Karpas-422 (cell line): ENCODE results near the gene EPB42. TPM values are rescaled to one million over a fixed set of nuclear protein-coding genes. Genes with fewer than 3 reads are reported as not detected.

ENCODE experiments used
- DNase-seq: peaks from one replicate; pipeline ENCODE4 v3.0.0-alpha.2; 2015
- H2AFZ ChIP-seq: fragments of 200-600 bp; sonication (generic); 2 replicates; pipeline ENCODE4 v1.6.1; 2014; ENCODE audit warnings: antibody characterized with exemption, low read length, mixed read lengths
- H3K27ac ChIP-seq: fragments of 200-600 bp; sonication (generic); 2 replicates; pipeline ENCODE4 v1.5.1; 2014; ENCODE audit warnings: mild to moderate bottlenecking, low read length, moderate library complexity
- H3K27me3 ChIP-seq: fragments of 200-600 bp; sonication (generic); 2 replicates; pipeline ENCODE4 v1.6.1; 2014; ENCODE audit warnings: low read length, mixed read lengths
- H3K36me3 ChIP-seq: fragments of 200-600 bp; sonication (generic); 2 replicates; pipeline ENCODE4 v1.6.1; 2014; ENCODE audit warnings: low read length, mixed read lengths; ENCODE audit not compliant: insufficient read depth
- H3K4me1 ChIP-seq: fragments of 200-600 bp; sonication (generic); 2 replicates; pipeline ENCODE4 v1.6.1; 2014; ENCODE audit warnings: mild to moderate bottlenecking, low read length, mixed read lengths
- H3K4me2 ChIP-seq: fragments of 200-600 bp; sonication (generic); 2 replicates; pipeline ENCODE4 v1.6.1; 2014; ENCODE audit warnings: low read length, low read depth, mild to moderate bottlenecking; ENCODE audit not compliant: poor library complexity, severe bottlenecking
- H3K4me3 ChIP-seq: fragments of 200-600 bp; sonication (generic); 2 replicates; pipeline ENCODE4 v1.5.1; 2014; ENCODE audit warnings: mild to moderate bottlenecking, antibody characterized with exemption, low read length, mixed read lengths
- H3K79me2 ChIP-seq: fragments of 200-600 bp; sonication (generic); 2 replicates; pipeline ENCODE4 v1.6.1; 2014; ENCODE audit warnings: mild to moderate bottlenecking, low read length, mixed read lengths
- H3K9ac ChIP-seq: fragments of 200-600 bp; sonication (generic); 2 replicates; pipeline ENCODE4 v1.6.0; 2014; ENCODE audit warnings: low read length
- H3K9me2 ChIP-seq: fragments of 200-600 bp; sonication (generic), shearing (Covaris generic); replicated peaks from 2 replicates; pipeline ENCODE4 v1.6.0; 2014; ENCODE audit warnings: mild to moderate bottlenecking, low read length, moderate library complexity; ENCODE audit not compliant: insufficient read depth
- H3K9me3 ChIP-seq: fragments of 300-700, 200-600 bp; sonication (generic); 2 replicates; pipeline ENCODE4 v1.6.1; 2014; ENCODE audit warnings: low read length, mixed read lengths
- H4K20me1 ChIP-seq: fragments of 200-600 bp; sonication (generic); 2 replicates; pipeline ENCODE4 v1.6.1; 2014; ENCODE audit warnings: mild to moderate bottlenecking, antibody characterized with exemption, low read length, low read depth; ENCODE audit not compliant: insufficient read depth
- total RNA-seq: library from RNA; depleted of rRNA; stranded (reverse); fragments of >200 nt; shearing (Covaris generic); gene quantifications from 2 replicates; pipeline ENCODE4 v1.2.3, GENCODE V29; 2014; ENCODE audit warnings: low replicate concordance

Gene EPB42
- total RNA-seq, 1 experiment from 2014 or later = not detected

- no peak overlapping the region for H3K27ac ChIP-seq
- no peak overlapping the region; the same call in 1 of the 2 replicates for H2AFZ ChIP-seq
- H3K36me3 ChIP-seq = no peaks in the 10 kb centered on the region
- H3K9ac ChIP-seq = no peak overlapping the region
- DNase-seq = no peak
- H3K9me3 ChIP-seq = no peaks in the 10 kb centered on the region
- no peaks in the 10 kb centered on the region for H3K27me3 ChIP-seq
- H3K9me2 ChIP-seq = no peaks in the 10 kb centered on the region
- H4K20me1 ChIP-seq = no peaks in the 10 kb centered on the region
- H3K4me1 ChIP-seq = no peaks in the 10 kb centered on the region
- H3K4me3 ChIP-seq = no peak overlapping the region
- no peak overlapping the region for H3K4me2 ChIP-seq
- H3K79me2 ChIP-seq = no peaks in the 10 kb centered on the region
Observed at GRCh38 chr15:43246261-43246774, 25.5 kb upstream of the EPB42 start.

DNA sequence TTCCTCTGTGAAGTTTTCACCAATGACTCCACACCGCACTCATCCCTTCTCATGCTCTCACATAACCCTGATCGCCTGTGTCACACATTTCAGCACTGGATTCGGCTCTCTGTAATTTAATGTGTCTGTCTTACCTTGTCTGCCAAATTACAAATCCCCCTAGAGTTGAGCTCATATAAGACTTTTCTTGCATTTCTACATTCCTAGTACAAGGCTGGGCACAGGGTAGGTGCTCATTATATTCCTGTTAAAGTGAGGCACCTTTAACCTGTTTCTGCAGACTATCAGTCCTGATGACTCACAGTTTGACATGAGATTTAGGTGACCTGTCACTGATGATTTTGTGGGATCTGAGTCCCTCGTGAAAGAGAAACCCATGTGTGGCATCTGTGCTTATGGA, 23.3 kb upstream of the EPB42 start:
- H3K4me3 ChIP-seq = no peak overlapping the region
- no peak overlapping the region for H3K4me2 ChIP-seq
- H3K9ac ChIP-seq = no peak overlapping the region
- no peak for DNase-seq
- H3K27me3 ChIP-seq = no peaks in the 10 kb centered on the region
- no peaks in the 10 kb centered on the region for H3K9me2 ChIP-seq
- no peaks in the 10 kb centered on the region for H4K20me1 ChIP-seq
- H3K79me2 ChIP-seq = no peaks in the 10 kb centered on the region
- no peaks in the 10 kb centered on the region for H3K36me3 ChIP-seq
- H3K4me1 ChIP-seq = no peaks in the 10 kb centered on the region
- H3K9me3 ChIP-seq = no peaks in the 10 kb centered on the region
- no peak overlapping the region for H3K27ac ChIP-seq
- no peak overlapping the region for H2AFZ ChIP-seq

DNA sequence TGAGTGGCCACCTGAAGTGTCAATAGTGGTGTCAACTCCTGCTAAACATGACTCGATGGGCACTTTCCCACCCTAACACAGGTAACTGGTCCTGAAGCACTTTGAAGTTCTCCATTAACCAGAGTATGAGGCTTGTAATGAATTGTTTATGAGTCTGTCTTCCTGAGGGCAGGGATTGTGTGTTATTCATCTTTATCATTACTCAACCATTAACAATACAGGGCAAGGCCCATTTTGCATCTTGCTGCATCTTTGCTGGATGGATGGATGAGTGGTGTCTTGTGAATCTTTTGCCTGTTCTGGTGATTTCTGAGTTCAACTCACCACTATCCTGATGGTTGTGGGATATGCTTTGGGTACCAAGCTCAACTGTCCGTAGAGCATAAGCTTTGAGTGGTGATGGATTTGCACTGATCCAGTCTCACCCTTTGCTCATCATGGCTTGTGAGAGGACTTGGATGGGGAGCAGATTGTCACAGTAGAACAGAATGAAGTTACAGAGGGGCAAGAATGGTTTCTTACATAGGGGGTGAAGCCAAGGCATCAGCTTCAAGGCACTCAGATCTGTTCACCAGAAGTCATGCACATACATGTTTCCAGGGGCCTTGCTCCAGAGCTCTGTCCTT, 22.3 kb upstream of the EPB42 start:
- no peak overlapping the region for H3K4me2 ChIP-seq
- no peaks in the 10 kb centered on the region for H3K9me2 ChIP-seq

DNA sequence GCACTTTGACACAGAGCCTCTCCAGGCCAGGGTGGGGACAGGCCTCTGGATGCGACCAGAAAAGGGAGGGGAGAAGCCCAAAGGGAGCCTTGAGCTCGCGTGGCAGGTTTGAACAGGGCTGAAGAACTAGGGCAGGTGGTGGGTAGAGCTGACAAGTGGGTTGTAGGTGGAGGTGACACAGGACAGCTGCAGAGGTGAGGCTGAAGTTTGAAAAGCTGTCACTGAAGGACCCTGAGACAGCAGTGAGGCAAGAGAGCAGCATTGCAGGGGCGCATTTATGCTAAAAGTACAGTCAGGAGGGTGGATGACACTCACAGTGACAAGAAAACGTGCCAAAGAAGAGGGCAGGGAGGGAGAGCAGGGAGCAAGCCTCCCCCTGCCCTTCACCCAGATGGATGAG, 21.8 kb upstream of the EPB42 start:
- Histone ChIP-seq H3K9me2 (no peaks in the 10 kb centered on the region), H3K36me3 (no peaks in the 10 kb centered on the region), H3K4me2 (no peak overlapping the region), H2AFZ (no peak overlapping the region), H3K9ac (no peak overlapping the region), H3K4me3 (no peak overlapping the region), H3K9me3 (no peaks in the 10 kb centered on the region), H3K4me1 (no peaks in the 10 kb centered on the region), H3K27me3 (no peaks in the 10 kb centered on the region), H4K20me1 (no peaks in the 10 kb centered on the region), H3K27ac (no peak overlapping the region), H3K79me2 (no peaks in the 10 kb centered on the region)
- no peak for DNase-seq

More for the DNA sequence above, 22.3 kb upstream of the EPB42 start:
- DNase-seq = no peak
- Histone ChIP-seq H2AFZ (no peak overlapping the region), H3K4me3 (no peak overlapping the region), H3K9ac (no peak overlapping the region), H3K9me3 (no peaks in the 10 kb centered on the region), H3K27ac (no peak overlapping the region), H4K20me1 (no peaks in the 10 kb centered on the region), H3K79me2 (no peaks in the 10 kb centered on the region), H3K4me1 (no peaks in the 10 kb centered on the region), H3K27me3 (no peaks in the 10 kb centered on the region), H3K36me3 (no peaks in the 10 kb centered on the region)

- H3K4me2 ChIP-seq = no peak overlapping the region
- H3K4me1 ChIP-seq = no peaks in the 10 kb centered on the region
- no peaks in the 10 kb centered on the region for H4K20me1 ChIP-seq
- H3K9me2 ChIP-seq = no peaks in the 10 kb centered on the region
- H2AFZ ChIP-seq = no peak overlapping the region
- no peaks in the 10 kb centered on the region for H3K79me2 ChIP-seq
- no peaks in the 10 kb centered on the region for H3K9me3 ChIP-seq
- H3K4me3 ChIP-seq = no peak overlapping the region
- no peak overlapping the region for H3K9ac ChIP-seq
- no peak overlapping the region for H3K27ac ChIP-seq
- no peak for DNase-seq
- H3K27me3 ChIP-seq = no peaks in the 10 kb centered on the region
- no peaks in the 10 kb centered on the region for H3K36me3 ChIP-seq
Observed at GRCh38 chr15:43241100-43241499, 20.3 kb upstream of the EPB42 start.

DNA sequence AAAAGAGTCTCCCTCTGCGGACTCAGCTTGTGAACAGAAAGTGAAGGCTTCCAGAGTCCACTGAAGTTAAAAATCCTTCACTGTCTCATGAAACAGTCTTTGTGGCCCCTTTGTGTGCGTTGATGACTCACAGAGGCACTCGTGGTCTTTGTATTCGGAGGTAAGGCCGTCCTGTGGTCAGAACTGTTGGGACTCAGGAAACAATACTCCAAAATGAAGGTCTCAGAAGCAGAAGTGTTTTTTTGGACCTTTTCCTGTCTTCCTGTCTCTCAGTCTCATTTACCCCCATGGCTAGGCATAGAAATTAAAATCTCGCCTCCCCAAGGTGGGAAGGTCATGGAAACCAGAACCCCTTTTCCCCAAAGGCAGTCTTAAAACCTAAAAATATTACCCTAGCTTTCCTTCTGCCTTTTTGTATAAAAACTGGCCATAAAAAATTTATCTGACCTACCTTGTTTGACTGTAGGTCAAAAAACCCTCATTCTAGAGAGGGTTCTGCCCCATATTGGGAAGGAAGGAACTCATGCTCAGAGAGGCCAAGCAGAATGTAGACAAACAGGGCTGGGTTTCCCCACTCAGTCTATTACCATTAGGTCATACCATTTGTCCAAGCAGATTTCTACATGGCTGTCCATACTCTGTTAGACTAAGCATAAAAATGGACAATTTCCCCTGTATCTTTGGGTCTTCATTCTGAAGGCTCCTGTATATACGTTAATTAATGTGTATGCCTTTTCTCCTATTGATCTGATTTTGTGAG, 19.1 kb upstream of the EPB42 start:
- H3K9me2 ChIP-seq = no peaks in the 10 kb centered on the region
- no peak overlapping the region for H3K27ac ChIP-seq
- H3K27me3 ChIP-seq = no peaks in the 10 kb centered on the region
- no peaks in the 10 kb centered on the region for H3K4me1 ChIP-seq
- H3K36me3 ChIP-seq = no peaks in the 10 kb centered on the region
- no peak overlapping the region for H3K9ac ChIP-seq
- H3K4me3 ChIP-seq = no peak overlapping the region
- H3K9me3 ChIP-seq = no peaks in the 10 kb centered on the region
- H3K4me2 ChIP-seq = no peak overlapping the region
- H4K20me1 ChIP-seq = no peaks in the 10 kb centered on the region
- no peaks in the 10 kb centered on the region for H3K79me2 ChIP-seq
- H2AFZ ChIP-seq = no peak overlapping the region
- DNase-seq = no peak

DNA sequence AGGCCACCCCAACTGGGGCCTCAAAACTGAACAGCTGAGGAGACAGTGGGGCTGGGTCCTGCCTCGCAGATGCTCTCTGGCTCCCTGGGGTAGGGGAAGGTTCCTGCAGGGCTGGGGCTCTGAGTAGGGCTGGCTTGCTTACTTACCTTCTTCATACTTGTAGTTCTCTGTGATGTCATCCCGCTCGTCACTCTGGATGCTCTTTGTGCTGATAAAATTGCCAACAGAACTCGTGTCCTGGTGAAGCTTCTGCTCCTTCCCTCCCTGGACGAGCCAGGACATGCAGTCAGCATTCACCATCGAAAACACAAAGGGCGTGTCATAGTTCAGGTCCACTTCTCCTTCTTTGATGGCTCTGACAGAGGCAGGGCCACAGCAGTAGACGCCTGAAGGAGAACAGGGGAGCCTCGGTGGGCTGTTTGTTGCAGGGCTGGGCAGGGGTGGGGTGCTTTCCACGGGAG, 17.9 kb upstream of the EPB42 start:
- H3K36me3 ChIP-seq = no peaks in the 10 kb centered on the region
- DNase-seq = no peak
- H3K79me2 ChIP-seq = no peaks in the 10 kb centered on the region
- H3K4me3 ChIP-seq = no peak overlapping the region
- no peaks in the 10 kb centered on the region for H3K27me3 ChIP-seq
- no peak overlapping the region for H3K4me2 ChIP-seq
- H4K20me1 ChIP-seq = no peaks in the 10 kb centered on the region
- no peak overlapping the region for H2AFZ ChIP-seq
- H3K9me2 ChIP-seq = no peaks in the 10 kb centered on the region
- no peak overlapping the region for H3K27ac ChIP-seq
- H3K9me3 ChIP-seq = no peaks in the 10 kb centered on the region
- H3K9ac ChIP-seq = no peak overlapping the region
- H3K4me1 ChIP-seq = no peaks in the 10 kb centered on the region

DNA sequence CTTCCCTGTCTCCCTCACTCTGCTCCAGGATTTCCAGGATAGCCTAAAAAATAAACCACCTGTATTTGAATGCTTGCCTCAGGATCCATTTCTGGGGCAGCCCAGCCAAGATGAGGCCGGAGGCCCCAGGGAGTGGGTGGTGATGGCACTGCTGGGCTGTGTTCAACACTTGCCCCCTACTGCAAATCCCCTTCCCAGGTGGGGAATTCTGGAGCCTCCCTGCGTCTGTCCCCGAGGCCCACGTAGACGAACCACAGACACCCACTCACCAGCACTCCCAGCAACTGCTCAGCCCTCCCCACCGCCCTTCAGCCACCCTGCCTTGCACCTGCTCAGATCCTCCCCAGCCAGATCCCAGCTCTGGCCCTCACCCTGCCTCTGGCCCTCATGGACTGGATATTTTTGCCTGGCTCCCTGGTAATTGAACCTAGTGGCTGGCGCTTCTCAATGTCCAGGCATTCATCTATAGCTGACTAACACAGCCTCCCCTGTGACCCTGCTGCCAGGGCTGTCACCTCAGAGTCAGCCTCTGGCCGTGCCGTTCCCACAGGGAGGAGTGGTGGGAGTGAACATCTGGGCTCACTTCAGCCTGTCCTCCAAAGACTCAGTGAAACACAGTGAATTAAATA, 17.1 kb upstream of the EPB42 start:
- no peak overlapping the region for H2AFZ ChIP-seq
- no peak overlapping the region for H3K4me3 ChIP-seq
- no peak overlapping the region for H3K9ac ChIP-seq
- H3K27me3 ChIP-seq = no peaks in the 10 kb centered on the region
- no peaks in the 10 kb centered on the region for H4K20me1 ChIP-seq
- no peaks in the 10 kb centered on the region for H3K9me2 ChIP-seq
- no peaks in the 10 kb centered on the region for H3K36me3 ChIP-seq
- H3K27ac ChIP-seq = no peak overlapping the region
- H3K4me2 ChIP-seq = no peak overlapping the region
- no peaks in the 10 kb centered on the region for H3K4me1 ChIP-seq
- H3K79me2 ChIP-seq = no peaks in the 10 kb centered on the region
- H3K9me3 ChIP-seq = no peaks in the 10 kb centered on the region
- DNase-seq = no peak
